Neuron (in vitro differentiated cells): Measurements from ENCODE around the gene QTRT2.

Experiments
- H2AFZ ChIP-seq: one replicate; pipeline ENCODE4 v1.6.1; 2013; ENCODE audit warnings: low read depth, mild to moderate bottlenecking, inconsistent platforms, low read length, moderate library complexity
- H3K27me3 ChIP-seq: one replicate; pipeline ENCODE4 v1.6.1; 2013; ENCODE audit warnings: low read length; ENCODE audit not compliant: insufficient read depth
- H3K36me3 ChIP-seq: one replicate; pipeline ENCODE4 v1.6.1; 2013; ENCODE audit warnings: low read length; ENCODE audit not compliant: insufficient read depth
- H3K4me1 ChIP-seq: one replicate; pipeline ENCODE4 v1.6.1; 2013; ENCODE audit warnings: low read length; ENCODE audit not compliant: insufficient read depth
- H3K4me3 ChIP-seq: 2 replicates; pipeline ENCODE4 v1.5.1; 2013; ENCODE audit warnings: mild to moderate bottlenecking, low read length, moderate library complexity
- H3K9me3 ChIP-seq: one replicate; pipeline ENCODE4 v1.6.1; 2013; ENCODE audit warnings: low read length

QTRT2 gene

DNA sequence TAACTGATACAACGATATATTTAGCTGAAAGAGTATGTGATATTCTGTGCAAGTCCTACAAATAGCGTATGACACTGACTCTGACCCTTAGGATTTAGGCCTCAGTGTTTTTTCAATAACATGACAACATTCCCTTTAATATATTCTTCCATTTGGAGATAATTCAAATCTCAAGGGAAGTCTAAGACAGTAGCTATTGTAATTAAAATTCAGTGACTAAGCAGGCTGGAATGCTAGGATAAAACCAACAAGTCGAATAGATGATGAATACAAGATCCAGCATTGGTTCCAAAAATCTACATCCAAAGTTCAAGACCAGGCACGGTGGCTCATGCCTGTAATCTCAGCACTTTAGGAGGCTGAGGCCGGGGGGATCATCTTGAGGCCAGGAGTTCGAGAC is 56.2 kb downstream of the QTRT2 start:
- H3K36me3 ChIP-seq = no peaks in the 10 kb centered on the region
- H2AFZ ChIP-seq = no peak overlapping the region
- H3K4me3 ChIP-seq = no peak overlapping the region
- no peaks in the 10 kb centered on the region for H3K9me3 ChIP-seq
- H3K4me1 ChIP-seq = peaks cover 15% of the 10 kb centered on the region
- H3K27me3 ChIP-seq = no peaks in the 10 kb centered on the region

DNA sequence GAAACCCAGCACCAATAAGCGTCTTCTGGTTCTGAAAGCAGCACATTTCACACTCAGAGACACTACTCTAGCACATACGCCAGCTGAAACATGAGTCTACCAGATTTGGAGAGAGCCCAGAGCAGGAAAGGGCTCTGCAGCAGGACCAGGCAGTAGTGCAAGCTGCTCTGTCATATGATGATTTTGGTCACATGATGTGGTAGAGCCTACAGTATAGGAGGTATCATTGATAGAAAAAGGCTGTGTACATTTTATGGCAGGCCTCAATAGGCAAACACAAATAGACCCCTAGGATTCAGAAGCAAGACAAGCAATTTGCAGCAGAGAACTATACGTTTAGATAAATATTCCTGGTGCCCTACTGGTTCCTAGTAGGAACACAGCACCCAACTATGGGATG is 58.2 kb downstream of the QTRT2 start:
- Histone ChIP-seq H2AFZ (no peak overlapping the region), H3K9me3 (no peaks in the 10 kb centered on the region), H3K4me1 (peaks cover 15% of the 10 kb centered on the region), H3K4me3 (no peak overlapping the region), H3K36me3 (no peaks in the 10 kb centered on the region), H3K27me3 (no peaks in the 10 kb centered on the region)

DNA sequence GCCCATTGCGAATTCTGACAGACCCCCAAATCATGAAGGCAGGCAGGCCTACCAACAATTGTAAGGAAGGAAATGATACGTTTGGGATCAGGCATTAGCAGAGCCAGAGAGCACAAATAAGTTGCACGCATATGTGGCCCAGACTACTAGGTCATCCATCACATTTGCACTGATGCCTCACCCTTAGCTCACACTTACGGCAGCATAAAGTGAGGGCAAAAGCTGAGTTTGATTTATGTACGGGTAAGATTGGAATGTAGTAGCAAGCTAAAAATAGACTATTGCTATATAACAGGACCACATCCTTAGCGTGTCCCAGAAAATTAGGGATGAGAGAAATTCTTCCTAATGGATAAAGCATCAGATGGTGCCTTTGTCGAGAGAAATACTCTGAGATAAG is 58.6 kb downstream of the QTRT2 start:
- H3K4me1 ChIP-seq = peaks cover 13% of the 10 kb centered on the region
- no peaks in the 10 kb centered on the region for H3K9me3 ChIP-seq
- no peaks in the 10 kb centered on the region for H3K36me3 ChIP-seq
- no peak overlapping the region for H2AFZ ChIP-seq
- no peaks in the 10 kb centered on the region for H3K27me3 ChIP-seq
- H3K4me3 ChIP-seq = no peak overlapping the region

DNA sequence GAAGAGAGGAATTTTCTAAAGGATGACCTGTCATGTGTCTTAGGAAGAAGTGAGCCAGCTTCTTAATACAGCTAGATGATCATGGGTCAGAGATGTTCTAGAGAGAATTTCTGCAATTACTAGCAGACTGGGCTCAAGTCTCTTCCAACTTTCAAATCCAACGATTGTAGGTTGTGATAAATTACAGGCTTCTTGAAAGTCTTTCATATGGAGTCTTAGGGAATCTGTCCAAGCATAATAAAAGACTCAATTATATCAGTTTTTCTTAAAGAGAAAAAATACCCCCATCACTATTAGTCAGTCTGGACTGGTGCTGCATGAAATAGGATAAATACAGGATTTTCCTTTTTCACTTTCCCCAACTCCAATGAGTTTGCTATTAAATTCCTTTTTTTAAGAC is 63.2 kb downstream of the QTRT2 start:
- Histone ChIP-seq H3K4me3 (no peak overlapping the region), H3K4me1 (peaks cover 15% of the 10 kb centered on the region), H3K36me3 (no peaks in the 10 kb centered on the region), H3K27me3 (no peaks in the 10 kb centered on the region), H3K9me3 (no peaks in the 10 kb centered on the region), H2AFZ (no peak overlapping the region)

DNA sequence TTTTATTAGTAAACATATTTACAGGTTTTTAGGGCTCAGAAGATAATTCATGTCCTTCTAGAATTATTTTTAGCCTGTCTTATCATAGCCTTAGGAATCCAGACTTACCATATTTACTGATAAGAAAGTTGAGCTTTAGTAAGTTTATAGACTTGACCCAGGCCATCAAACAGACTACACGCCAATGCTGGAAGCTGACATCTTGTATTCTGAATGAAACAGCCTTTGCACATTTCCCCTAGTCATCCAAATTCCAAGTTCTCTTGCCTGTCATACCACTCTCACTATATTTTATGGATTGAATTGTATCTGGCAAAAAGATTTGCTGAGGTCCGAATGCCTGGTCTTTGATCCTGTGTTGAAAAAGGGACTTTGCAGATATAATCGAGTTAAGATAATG is 63.7 kb downstream of the QTRT2 start:
- H3K36me3 ChIP-seq = no peaks in the 10 kb centered on the region
- H3K27me3 ChIP-seq = no peaks in the 10 kb centered on the region
- no peak overlapping the region for H3K4me3 ChIP-seq
- no peaks in the 10 kb centered on the region for H3K9me3 ChIP-seq
- no peak overlapping the region for H2AFZ ChIP-seq
- peaks cover 15% of the 10 kb centered on the region for H3K4me1 ChIP-seq

DNA sequence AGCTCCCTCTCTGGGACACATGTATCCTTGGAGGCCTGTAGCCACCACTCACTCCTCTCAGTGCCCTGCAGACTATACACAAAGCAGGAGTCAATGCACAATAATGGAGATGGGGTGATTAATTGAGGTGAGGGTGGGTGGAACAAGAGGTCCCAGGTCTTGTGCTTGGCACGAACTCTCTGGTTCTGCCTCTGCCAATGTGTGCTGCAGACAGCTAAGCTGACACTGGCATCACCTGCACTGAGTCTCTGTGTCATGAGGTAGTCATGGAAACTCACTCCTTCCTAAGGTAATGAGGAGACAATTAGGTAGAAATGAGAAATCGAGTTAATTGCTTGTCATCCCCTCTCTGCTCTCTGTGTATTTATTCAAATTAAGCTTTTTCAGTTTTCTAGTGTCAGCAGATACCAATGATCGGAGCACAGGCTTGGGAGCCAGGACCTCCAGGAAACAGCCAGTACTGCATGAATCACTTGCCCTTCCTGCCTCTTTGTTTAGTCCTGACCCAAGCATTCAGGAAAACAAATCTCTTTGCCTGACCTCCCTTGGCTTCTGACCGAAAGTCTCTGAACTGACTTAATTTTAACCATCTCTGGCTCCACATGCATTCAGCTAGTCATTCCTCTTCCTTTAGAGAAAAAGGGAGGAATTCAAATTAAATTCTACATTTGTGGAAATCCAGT is 65.6 kb downstream of the QTRT2 start:
- Histone ChIP-seq H3K4me3 (no peak overlapping the region), H2AFZ (no peak overlapping the region), H3K9me3 (no peaks in the 10 kb centered on the region), H3K4me1 (peaks cover 15% of the 10 kb centered on the region), H3K27me3 (no peaks in the 10 kb centered on the region), H3K36me3 (no peaks in the 10 kb centered on the region)

DNA sequence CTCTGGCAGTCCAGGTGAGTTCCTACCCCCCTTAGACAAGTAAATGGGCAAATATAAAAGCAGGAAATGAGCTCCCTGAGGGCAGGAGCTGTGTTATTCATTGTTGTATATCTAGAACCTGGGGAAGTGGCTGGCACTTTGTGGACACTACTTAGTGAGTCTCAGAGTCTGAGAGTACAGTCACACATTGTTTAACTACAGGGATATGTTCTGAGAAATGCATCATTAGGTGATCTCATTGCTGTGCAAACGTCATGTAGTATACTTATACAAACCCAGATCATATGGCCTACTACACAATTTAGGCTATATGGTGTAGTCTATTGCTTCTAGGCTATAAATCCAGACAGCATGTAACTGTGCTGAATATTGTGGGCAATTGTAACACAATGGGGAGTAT is 69.9 kb downstream of the QTRT2 start:
- no peak overlapping the region for H2AFZ ChIP-seq
- H3K4me3 ChIP-seq = no peak overlapping the region
- H3K4me1 ChIP-seq = peaks cover 15% of the 10 kb centered on the region
- H3K9me3 ChIP-seq = no peaks in the 10 kb centered on the region
- H3K27me3 ChIP-seq = no peaks in the 10 kb centered on the region
- no peaks in the 10 kb centered on the region for H3K36me3 ChIP-seq

DNA sequence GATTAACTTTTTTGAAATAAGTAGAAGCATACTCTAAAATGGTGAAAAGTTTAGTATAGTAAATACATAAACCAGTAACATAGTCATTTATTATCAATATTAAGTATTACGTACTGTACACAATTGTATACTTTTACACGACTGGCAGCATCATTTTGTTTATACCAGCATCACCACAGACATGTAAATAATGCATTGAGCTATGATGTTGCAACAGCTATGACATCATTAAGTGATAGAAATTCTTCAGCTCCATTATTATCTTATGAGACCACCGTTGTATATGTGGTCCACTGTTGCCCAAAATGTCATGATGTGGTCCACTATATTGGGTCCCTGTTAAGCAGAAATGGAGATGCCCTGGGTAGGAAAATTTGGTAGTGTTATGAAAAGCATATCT is 71.0 kb downstream of the QTRT2 start:
- no peaks in the 10 kb centered on the region for H3K27me3 ChIP-seq
- H3K9me3 ChIP-seq = no peaks in the 10 kb centered on the region
- no peak overlapping the region for H3K4me3 ChIP-seq
- peaks cover 7% of the 10 kb centered on the region for H3K4me1 ChIP-seq
- no peak overlapping the region for H2AFZ ChIP-seq
- no peaks in the 10 kb centered on the region for H3K36me3 ChIP-seq

DNA sequence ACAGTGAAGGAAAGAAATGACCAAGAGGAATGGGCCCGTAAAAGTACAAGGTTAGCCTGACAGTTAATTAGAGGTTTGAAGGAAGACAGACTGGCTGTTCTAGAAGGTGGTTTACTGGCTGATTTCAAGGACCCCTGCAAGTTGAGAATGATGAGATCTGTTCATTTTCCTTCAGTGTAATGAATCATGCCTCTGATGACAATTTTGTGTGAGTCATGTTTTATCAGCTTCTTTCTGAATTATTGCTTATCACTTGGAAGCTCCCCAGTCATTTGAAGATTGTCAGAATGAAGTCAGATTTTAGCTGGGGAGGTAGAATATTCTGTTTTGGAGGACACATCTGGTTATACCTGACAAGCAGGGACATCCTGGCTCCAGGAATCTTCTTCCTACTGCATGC is 71.7 kb downstream of the QTRT2 start:
- Histone ChIP-seq H3K9me3 (no peaks in the 10 kb centered on the region), H3K36me3 (no peaks in the 10 kb centered on the region), H3K27me3 (no peaks in the 10 kb centered on the region), H3K4me3 (no peak overlapping the region), H2AFZ (no peak overlapping the region), H3K4me1 (no peaks in the 10 kb centered on the region)

DNA sequence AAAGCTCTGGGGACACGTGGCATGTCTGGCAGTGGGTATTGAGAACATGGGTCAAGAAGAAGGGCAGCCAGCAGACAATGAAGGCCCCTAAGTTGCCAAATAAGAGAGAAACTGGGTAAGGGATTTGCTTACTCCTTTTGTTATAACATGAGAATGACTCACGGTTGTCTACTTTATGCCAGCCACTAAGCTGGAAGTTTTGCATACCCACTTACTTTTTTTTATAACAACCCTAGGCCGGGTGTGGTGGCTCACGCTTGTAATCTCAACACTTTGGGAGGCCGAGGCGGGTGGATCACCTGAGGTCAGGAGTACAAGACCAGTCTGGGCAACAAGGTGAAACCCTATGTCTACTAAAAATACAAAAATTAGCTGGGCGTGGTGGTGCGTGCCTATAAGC is 72.3 kb downstream of the QTRT2 start:
- Histone ChIP-seq H3K4me3 (no peak overlapping the region), H2AFZ (no peak overlapping the region), H3K4me1 (no peaks in the 10 kb centered on the region), H3K9me3 (no peaks in the 10 kb centered on the region), H3K27me3 (no peaks in the 10 kb centered on the region), H3K36me3 (no peaks in the 10 kb centered on the region)

DNA sequence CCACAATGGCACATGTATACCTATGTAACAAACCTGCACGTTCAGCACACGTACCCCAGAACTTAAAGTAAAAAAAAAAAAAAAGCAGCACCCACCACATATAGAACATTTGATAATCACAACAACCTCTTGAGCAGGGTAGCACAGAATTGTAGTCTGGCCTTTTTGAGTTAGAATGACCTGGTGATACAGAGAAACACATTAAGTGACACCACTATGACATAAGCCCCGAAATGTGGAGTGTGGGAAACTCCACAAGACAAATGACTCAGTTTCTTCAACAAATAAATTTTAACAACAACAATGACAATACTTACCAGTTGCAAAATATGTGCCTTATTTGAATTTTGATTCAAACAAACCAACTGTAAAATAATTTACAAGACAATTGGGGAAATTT is 76.0 kb downstream of the QTRT2 start:
- H3K27me3 ChIP-seq = no peaks in the 10 kb centered on the region
- H3K9me3 ChIP-seq = no peaks in the 10 kb centered on the region
- no peak overlapping the region for H3K4me3 ChIP-seq
- no peaks in the 10 kb centered on the region for H3K4me1 ChIP-seq
- H3K36me3 ChIP-seq = no peaks in the 10 kb centered on the region
- H2AFZ ChIP-seq = no peak overlapping the region

DNA sequence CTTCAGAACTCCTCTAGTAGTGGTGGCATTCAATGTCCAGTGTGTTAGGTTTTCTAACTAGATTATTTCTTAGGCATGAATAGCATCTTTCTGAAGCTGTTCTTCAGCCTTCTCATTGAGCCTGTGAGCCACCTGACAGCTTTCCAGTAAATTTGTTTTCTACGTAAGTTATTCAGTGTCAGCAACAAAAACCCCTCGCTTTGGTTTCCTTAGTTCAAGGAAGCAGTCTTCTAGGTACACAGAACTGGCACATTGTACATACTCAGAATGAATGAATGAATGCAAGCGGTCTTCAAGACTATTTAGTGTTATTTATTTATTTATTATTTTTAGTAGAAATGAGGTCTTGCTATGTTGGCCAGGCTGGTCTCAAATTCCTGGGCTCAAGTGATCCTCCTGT is 77.4 kb downstream of the QTRT2 start:
- no peak overlapping the region for H2AFZ ChIP-seq
- no peaks in the 10 kb centered on the region for H3K9me3 ChIP-seq
- no peaks in the 10 kb centered on the region for H3K4me1 ChIP-seq
- H3K36me3 ChIP-seq = no peaks in the 10 kb centered on the region
- H3K27me3 ChIP-seq = no peaks in the 10 kb centered on the region
- H3K4me3 ChIP-seq = no peak overlapping the region
